ENCODE data around the gene SEC14L3. TPM values are rescaled to one million over a fixed set of nuclear protein-coding genes. Genes with fewer than 3 reads are reported as not detected.

Gene SEC14L3
- total and polyA plus RNA-seq, 2 of the 13 experiments (the other 11 are each of a cell fraction or from before 2014, with no cell fraction given) = not detected

DNA sequence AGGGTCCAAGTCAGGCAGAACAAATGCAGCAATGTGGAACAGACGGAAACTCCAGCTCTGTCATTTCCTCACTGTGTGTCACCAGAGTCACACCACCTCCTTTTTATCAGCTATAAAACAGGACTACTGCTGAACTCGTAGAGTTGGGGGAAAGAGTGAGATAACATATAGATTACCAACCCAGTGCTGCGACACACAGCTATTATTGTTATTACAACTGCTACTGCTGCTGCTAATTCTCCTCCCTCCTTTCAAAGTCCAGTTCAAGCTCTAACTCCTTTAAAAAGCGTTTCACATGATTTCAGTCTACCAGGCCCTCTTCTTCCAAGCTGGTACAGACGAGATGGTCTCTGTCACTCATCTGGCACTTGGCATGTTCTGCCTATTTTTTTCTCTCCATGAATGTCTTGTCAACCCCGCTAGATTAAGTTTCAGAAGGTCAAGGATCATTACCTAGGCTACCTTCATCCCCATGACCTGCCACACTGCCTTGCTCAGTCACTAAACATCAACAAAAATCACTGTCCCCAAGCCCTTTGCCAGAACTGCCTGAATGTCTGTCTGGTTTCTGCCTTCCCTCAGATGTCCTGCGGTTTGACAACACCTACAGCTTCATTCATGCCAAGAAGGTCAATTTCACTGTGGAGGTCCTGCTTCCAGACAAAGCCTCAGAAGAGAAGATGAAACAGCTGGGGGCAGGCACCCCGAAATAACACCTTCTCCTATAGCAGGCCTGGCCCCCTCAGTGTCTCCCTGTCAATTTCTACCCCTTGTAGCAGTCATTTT, 49.9 kb downstream of the SEC14L3 start (continued):
- TF ChIP-seq, protein P1, sequence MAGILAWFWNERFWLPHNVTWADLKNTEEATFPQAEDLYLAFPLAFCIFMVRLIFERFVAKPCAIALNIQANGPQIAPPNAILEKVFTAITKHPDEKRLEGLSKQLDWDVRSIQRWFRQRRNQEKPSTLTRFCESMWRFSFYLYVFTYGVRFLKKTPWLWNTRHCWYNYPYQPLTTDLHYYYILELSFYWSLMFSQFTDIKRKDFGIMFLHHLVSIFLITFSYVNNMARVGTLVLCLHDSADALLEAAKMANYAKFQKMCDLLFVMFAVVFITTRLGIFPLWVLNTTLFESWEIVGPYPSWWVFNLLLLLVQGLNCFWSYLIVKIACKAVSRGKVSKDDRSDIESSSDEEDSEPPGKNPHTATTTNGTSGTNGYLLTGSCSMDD (CRISPR knock-in tag; IDR thresholded peaks at IDR 0.05) = no peak
- TF ChIP-seq FOXA3 (CRISPR knock-in tag; IDR thresholded peaks at IDR 0.05) = no peak
- no peak for TF ChIP-seq YY1 (IDR thresholded peaks at IDR 0.05; ENCODE audit: insufficient read depth, insufficient replicate concordance, low read depth, low read length)
- TF ChIP-seq, protein P2, sequence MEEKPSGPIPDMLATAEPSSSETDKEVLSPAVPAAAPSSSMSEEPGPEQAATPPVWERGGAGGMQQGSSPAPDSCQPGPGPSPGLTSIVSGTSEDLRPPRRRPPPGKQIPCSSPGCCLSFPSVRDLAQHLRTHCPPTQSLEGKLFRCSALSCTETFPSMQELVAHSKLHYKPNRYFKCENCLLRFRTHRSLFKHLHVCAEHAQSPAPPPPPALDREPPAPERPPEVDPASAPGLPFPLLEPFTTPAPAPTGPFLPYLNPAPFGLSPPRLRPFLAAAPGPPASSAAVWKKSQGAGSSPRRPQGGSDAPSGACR (CRISPR knock-in tag; IDR thresholded peaks at IDR 0.05) = no peak; the same call in 1 of the 2 replicates
- no peak for TF ChIP-seq ZKSCAN8 (CRISPR knock-in tag; IDR thresholded peaks at IDR 0.05; ENCODE audit: borderline replicate concordance)
- TF ChIP-seq ZFX (CRISPR knock-in tag; IDR thresholded peaks at IDR 0.05; ENCODE audit: low read depth) = peak; percentile 27; the same call in 1 of the 2 replicates
- TF ChIP-seq, protein P3, sequence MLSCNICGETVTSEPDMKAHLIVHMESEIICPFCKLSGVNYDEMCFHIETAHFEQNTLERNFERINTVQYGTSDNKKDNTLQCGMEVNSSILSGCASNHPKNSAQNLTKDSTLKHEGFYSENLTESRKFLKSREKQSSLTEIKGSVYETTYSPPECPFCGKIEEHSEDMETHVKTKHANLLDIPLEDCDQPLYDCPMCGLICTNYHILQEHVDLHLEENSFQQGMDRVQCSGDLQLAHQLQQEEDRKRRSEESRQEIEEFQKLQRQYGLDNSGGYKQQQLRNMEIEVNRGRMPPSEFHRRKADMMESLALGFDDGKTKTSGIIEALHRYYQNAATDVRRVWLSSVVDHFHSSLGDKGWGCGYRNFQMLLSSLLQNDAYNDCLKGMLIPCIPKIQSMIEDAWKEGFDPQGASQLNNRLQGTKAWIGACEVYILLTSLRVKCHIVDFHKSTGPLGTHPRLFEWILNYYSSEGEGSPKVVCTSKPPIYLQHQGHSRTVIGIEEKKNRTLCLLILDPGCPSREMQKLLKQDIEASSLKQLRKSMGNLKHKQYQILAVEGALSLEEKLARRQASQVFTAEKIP (CRISPR knock-in tag; IDR thresholded peaks at IDR 0.05; ENCODE audit: borderline replicate concordance) = no peak
- TF ChIP-seq ZNF331 (CRISPR knock-in tag; IDR thresholded peaks at IDR 0.05) = peak; percentile 32; the same call in 1 of the 2 replicates
- TF ChIP-seq HNRNPL (IDR thresholded peaks at IDR 0.05; ENCODE audit: low read depth, low read length) = no peak
- TF ChIP-seq CENPX (CRISPR knock-in tag; IDR thresholded peaks at IDR 0.05) = no peak
- no peak for TF ChIP-seq ZNF615 (CRISPR knock-in tag; IDR thresholded peaks at IDR 0.05; ENCODE audit: borderline replicate concordance)
- 0 out of 2 replicates have a peak, but pooled peaks have one; percentile 34 for TF ChIP-seq ZSCAN29 (CRISPR knock-in tag; conservative IDR thresholded peaks at IDR 0.05)
- TF ChIP-seq ZNF446 (CRISPR knock-in tag; IDR thresholded peaks at IDR 0.05) = no peak
- no peak for TF ChIP-seq MEF2D (CRISPR knock-in tag; IDR thresholded peaks at IDR 0.05)
- no peak for TF ChIP-seq CHD4 (IDR thresholded peaks at IDR 0.05; ENCODE audit: borderline replicate concordance, low read length)
- TF ChIP-seq NR1H2 (CRISPR knock-in tag; IDR thresholded peaks at IDR 0.05; ENCODE audit: borderline replicate concordance, low read depth) = no peak
- TF ChIP-seq ZZZ3 (CRISPR knock-in tag; IDR thresholded peaks at IDR 0.05; ENCODE audit: borderline replicate concordance) = no peak
- TF ChIP-seq, protein P4, sequence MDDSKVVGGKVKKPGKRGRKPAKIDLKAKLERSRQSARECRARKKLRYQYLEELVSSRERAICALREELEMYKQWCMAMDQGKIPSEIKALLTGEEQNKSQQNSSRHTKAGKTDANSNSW (CRISPR knock-in tag; IDR thresholded peaks at IDR 0.05; ENCODE audit: borderline replicate concordance) = no peak
- TF ChIP-seq, protein P5, sequence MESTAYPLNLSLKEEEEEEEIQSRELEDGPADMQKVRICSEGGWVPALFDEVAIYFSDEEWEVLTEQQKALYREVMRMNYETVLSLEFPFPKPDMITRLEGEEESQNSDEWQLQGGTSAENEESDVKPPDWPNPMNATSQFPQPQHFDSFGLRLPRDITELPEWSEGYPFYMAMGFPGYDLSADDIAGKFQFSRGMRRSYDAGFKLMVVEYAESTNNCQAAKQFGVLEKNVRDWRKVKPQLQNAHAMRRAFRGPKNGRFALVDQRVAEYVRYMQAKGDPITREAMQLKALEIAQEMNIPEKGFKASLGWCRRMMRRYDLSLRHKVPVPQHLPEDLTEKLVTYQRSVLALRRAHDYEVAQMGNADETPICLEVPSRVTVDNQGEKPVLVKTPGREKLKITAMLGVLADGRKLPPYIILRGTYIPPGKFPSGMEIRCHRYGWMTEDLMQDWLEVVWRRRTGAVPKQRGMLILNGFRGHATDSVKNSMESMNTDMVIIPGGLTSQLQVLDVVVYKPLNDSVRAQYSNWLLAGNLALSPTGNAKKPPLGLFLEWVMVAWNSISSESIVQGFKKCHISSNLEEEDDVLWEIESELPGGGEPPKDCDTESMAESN (CRISPR knock-in tag; conservative IDR thresholded peaks at IDR 0.05) = no peak
- TF ChIP-seq ZNF766 (CRISPR knock-in tag; IDR thresholded peaks at IDR 0.05; ENCODE audit: borderline replicate concordance) = no peak
- TF ChIP-seq MBNL3 (CRISPR knock-in tag; conservative IDR thresholded peaks at IDR 0.05) = no peak

Measured in HepG2 (cell line).